HT-29 (cell line): ENCODE data around the gene MTREX. TPM values are rescaled to one million over a fixed set of nuclear protein-coding genes. Genes with fewer than 3 reads are reported as not detected.
"Not testable (repeated sequence)": the region's sequence is repeated elsewhere in the genome, so short reads cannot be mapped to it uniquely, and the experiment has no call there.

Experiments used
- DNase-seq: peaks from one replicate; pipeline ENCODE4 v3.0.0-alpha.2; 2015; ENCODE audit warnings: low spot score
- total RNA-seq: library from RNA; depleted of rRNA; stranded (reverse); fragments of >200 nt; shearing (Covaris generic); gene quantifications from 2 replicates; pipeline ENCODE4 v1.2.3, GENCODE V29; 2014; rRNA removed

MTREX gene
- 23.2 and 24.0 TPM in 2 replicates for total RNA-seq

DNA sequence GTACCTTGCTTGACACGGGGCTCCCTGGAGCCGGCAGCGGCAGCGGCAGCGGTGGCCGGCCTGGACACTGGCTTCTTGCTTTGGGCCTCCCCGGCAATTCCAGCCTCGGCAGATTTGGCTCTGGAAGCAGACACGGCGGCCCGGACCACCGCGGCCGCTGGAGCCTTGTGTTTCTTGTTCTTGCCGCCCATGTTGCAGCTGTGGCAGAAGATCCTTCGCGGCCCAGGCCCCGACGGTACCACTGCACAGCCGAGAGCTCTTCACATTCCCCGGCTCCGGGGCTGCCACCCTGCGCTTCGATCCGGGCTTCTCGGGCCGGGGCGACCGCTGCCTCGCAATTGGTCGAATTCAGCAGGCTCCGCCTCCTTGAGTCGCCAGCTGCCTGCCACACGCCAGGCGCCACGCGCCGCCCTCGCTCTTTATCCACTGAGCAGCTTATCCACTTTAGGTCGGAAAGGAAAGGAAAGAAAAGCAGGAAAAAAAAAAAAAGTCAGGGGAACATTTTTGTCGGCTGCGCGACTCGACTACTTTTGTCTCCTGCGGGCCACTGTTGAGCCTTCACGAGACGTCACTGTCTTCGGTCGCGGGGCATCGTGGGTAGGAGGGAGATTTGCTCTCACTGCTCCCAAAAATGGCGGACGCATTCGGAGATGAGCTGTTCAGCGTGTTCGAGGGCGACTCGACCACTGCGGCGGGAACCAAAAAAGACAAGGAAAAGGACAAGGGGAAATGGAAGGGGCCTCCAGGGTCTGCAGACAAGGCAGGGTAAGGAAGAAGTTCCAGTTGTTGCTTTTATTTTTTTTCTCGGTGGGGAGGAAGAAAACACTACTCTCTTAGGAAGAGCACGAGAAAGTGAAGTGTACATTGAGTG is at the start of gene MTREX, which contains the start of gene DHX29:
Gene MTREX, plus strand, starts transcription at position 607 of the 871 bp plus-strand sequence. Its CDS starts 25 bp downstream, at position 632.
Gene DHX29, minus strand, starts transcription at position 312 of the 871 bp plus-strand sequence. Its CDS starts 121 bp downstream, at position 191.
- DNase-seq = peak; percentile 95

DNA sequence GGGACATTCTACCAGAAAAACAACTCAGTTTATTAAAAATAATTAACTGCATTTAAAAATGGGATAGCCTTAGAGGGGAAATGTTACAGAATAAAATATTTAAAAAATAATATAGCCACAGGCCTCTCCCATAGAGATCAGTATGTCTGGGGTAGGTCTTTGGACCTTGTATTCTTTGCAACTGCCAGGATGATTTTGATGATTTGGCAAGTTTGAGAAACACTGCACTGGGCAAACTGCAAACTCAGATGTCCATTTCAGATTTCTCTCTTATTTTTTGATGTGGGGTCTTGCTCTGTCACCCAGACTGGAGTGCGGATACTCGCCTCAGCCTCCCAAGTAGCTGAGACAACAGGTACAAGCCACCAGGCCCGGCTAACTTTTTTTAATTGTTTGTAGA is 49.5 kb upstream of the MTREX start:
- no peak for DNase-seq

DNA sequence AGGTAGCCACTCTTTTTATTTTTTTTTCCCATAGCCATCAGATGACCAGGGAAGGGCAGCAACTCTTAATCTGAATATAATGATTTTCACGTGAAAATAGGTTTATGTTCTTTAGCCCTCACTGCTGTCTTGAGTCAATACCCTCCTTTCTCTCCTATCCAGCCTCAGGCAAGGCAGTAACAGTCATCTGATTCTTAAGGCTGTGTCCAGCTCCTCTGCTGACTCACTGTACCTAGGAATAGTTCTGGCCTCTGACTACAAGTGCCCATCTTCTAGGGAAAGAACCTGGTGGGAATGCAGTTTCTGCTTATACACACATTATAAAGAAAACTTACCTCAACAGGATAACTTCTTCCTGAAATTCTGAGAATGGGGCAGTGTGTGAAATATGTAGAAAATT is 31.0 kb upstream of the MTREX start:
- no peak for DNase-seq

DNA sequence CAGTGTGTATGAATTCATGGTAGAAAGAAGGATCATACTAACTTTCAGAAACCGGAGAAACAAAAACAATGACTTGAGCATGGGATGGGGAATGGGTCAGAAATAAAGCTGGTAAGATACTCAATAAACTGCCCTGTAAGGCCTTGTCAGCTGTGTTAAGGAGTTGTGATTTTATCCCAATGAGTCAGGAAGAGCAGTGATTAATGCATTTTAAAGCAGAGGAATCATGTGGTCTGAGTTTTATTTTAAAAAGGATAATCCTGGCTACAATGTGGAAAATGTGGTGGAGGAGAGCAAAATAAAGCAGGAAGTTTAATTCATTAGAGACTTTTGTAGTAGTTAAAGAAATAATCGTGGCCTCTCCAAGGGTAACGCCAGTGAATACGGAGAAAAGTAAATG is 29.0 kb upstream of the MTREX start:
- no peak for DNase-seq

DNA sequence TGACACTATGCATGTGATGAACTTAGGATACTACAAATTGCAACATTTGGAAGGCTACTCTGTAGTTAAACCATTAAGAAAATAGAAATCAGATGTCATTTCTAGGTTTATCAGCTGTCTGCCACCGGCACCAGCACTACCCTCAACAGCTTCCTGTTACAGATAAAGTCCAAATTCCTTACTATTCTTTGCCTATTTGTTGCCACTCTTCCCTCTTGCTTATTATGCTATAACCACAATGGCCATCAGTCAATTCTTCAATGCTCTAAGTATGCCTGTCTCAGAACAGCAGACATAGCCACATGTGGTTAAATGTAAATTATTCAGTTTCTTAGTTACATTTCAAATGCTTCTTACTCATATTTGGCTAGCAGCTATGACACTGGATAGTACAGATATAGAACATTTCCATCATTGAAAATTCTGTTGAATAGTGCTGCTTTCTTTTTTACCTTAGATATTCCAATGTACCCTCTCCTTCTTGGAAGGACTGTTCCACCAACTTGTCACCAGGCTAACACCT is 21.3 kb upstream of the MTREX start:
- DNase-seq = no peak

DNA sequence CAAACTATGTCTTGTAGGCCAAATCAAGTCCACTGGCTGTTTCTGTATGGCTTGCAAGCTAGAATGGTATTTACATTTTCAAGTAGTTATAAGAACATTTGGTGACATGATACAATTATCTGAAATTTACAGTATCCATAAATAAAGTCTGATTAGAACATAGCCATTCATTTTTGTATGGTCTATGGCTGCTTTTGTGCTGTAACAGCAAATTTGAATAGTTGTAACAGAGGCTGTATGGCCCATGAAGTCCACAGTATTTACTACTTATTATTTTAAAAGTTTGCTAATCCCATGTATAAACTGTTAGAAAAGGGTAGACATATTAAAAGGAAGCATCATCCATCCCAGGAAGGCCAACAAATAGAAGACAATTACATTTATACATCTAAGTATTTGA is 18.0 kb upstream of the MTREX start:
- no peak for DNase-seq

DNA sequence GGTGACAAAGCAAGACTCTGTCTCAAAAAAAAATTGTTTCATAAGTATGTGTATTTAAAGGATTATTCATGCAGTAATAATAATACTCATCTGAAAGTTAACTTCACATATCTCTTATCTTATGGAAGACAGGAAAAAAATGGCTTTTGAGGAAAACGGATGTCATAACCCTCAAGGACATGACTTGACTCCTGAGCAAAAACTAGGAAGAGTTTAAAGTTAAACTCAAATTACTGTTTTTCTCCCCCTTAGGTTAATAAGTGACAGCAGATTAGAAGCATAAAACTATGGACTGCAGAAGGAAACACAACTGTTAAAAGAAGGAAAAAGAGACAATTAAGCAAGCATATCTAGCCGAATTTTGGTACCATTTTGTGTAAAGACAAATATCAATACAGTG is 16.8 kb upstream of the MTREX start:
- no peak for DNase-seq

DNA sequence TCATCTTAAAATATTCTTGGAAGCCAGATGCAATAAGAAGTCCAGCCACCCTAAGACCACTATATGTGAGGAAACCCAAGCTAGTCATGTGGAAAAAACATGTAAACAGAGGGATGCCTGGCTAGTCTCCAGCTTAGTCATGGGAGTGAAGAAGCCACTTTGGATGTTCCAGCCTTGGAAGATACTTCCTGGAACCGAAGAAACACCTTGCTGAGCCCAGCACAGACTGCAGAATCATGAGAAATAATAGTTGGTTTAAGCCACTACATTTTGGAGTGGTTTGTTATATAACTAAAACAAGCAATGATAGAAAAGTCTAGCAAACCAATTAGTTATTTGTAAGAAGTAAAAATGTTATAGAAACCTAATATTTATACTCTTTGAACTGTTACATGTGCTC is 12.9 kb upstream of the MTREX start:
- no peak for DNase-seq

DNA sequence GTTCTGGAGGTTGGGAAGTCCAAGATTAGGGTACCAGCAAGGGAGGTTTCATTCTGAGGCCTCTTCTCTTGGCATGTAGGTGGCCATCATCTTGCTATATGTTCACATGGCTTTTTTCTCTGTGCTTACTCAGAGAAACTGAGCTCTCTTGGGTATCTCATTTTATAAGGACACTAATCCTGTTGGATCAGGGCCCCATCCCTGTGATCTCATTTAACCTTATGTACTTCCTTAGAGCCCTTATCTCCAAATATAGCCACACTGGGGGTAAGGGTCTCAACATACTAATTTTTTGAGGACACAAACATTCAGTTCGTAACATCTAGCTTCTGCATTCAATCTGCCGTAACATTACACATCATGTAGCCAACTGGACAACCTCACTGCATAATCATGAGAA is 6.9 kb upstream of the MTREX start:
- no peak for DNase-seq

DNA sequence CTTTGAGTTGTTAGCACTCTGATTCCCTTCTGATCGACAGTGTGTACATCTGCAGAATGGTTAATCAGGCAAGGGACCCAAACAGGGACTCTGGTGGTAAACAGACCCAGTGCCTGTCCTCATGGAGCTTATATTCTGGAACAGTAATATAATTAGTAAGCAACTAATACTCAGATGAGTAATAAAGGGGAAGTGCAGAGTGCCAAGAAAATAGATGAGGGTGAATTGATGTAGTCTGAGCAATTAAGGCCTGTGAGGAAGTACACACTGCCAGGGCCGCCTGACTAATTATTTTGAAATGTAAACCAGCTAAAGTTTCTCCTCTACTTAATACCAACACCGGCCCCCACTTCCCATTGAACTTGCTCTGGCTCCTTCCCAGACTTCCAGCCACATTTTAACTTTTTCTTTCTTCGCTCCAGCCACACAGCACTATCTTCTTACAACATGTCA is 4.5 kb upstream of the MTREX start:
- DNase-seq = no peak

DNA sequence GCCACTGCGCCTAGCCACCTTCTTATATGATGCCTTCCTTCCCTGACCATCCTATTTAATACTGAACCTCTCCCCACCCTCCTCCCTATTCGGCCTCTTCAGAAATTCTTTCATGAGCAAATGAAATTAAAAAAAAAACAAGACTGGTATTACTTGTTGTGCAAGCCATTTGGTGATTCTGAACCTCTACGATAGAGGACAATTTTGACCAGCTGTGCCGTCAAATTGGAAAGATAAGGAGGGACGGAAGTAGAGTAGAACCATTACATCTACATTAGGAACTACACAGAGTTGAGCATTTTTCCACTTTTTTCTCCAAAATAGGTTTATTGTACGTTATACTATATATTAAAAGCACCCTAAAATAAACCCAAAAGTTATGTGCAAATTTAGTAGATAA is 3.2 kb upstream of the MTREX start:
- no peak for DNase-seq

DNA sequence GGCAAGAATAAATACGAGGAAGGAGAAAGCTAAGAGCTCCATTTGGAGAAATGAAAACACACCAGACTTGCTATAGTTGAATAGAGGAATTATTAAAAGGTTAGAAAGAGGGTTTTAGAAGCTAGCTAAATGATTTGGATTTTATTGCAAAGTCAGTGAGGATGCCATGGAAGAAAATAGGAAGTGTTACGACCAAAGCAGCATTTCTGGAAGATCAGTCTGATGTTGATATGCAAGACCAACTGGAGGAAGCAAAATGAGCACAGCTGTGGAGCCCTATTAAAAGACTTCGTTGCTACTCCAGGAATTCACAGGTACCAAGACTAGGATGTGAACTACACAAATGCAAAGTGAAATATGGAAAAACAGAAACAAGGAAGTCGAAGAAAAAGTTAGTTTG is 2.4 kb upstream of the MTREX start:
- DNase-seq = no peak

DNA sequence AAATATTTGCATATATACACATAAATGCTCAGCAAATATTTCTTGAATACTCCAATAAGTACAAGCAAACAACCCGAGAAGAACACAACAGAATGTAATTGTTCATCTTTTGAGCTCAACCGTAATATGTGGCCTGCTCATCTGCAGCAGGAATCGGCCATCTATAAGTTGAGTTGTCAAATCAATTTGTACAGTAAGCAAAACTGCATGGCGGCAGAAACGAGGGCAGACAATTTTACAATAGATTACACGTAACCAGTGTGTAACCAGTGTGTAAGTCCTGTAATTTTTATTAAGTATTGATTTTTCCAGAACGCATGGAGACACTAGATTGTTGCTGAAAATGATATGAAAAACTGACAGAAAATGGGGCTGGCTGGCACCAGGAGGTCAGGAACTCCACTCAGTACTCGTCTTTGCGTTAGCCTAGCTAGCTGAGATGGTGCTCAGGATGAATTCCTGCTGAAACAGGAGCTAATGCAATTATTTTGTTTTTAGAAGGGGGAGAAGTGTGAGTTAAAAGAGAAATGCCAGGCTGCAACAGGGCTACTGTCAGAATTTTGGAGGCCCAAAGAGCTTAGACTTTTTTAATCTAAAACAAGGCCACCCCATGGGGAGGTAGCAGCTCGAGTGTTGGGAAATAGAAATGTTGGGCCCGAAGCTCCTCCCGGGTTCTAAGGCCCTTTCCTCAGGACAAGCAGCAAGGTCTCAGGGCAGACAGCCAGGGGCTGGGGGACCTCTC is 977 bp upstream of the MTREX start:
- DNase-seq = no peak

DNA sequence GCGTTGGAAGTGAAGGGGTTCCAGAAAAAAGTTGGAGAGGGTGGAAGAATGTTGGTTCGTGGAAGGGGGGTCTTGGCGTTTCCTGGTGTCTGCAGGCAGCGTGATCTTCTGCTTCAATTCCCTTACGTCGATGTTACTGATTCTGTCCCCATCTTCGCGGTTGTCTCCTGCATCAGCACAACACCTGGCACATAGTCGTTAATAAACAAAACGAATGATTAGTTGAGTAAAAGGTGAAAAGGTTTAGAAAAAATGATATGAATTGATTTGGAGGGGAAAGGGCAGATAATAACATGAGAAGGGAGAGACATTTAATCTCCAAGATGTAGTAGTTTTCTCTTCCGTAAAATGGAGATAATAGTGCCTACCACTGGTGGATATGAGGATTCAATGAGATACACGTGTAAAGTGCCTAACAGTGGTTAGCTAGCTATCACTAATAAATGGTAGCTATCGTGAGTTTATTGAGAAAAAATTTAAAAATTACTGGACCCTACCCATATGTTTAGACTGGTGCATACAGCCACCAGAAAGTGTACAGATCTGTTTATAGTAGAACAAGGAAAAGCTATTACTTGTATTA is 556 bp downstream of the MTREX start:
- peak; percentile 74 for DNase-seq

DNA sequence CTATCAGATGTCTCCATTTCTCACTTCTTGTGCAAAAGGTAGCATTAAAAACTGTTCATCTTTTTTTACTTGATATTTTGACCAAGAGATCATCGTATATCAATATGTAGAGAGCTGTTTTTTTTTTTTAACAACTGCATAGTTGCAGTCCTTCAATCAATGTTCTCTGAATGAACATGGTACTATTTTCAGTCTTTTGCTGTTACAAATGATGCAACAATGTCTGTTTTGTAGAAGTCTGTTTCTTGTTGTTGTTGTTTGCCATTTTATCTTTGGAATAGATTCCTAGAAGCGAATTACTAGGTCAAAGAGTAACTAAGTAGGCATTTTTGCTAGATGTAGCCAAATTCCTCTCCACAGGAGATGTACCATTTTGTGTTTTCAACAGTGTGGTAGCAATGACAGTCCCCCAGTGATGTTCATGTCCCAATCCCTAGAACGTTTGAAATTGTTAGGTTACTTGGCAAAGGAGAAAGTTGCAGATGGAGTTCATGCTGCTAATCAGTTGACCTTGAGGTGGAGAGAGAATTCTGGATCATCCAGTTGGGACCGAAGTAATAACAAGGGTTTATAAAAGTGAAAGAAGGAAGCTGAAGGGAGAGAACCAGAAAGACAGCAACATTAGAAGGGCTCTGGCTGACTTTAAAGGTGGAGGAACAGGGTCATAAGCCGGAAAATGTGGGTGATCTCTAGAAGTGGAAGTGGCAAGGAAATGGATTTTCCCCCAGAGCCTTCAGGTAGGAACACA is 6.3 kb downstream of the MTREX start:
- DNase-seq = no peak

DNA sequence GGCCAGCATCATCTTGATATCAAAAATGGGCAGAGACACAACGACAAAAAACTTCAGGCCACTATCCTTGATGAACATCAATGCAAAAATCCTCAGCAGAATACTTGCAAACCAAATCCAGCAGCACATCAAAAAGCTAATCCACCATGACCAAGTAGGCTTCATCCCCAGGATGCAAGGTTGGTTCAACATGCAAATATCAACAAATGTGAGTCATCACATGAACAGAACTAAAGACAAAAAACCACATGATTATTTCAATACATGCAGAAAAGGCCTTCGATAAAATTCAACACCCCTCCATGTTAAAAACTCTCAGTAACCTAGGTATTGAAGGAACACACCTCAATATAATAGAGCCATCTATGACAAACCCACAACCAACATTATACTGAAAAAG is 8.5 kb downstream of the MTREX start:
- DNase-seq = no peak

DNA sequence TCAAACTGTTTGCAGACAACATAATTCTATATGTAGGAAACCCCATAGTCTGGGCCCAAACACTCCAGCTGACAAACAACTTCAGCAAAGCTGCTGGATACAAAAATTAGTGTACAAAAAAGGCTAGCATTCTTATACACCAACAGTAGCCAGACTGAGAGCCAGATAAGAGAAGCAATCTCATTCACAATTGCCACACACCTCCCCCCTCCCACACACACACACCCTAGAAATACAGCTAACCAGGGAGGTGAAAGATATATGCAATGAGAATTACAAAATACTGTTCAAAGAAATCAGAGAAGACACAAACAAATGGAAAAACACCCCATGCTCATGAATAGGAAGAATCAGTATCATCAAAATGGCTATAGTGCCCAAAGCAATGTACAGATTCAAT is 9.0 kb downstream of the MTREX start:
- DNase-seq = no peak

DNA sequence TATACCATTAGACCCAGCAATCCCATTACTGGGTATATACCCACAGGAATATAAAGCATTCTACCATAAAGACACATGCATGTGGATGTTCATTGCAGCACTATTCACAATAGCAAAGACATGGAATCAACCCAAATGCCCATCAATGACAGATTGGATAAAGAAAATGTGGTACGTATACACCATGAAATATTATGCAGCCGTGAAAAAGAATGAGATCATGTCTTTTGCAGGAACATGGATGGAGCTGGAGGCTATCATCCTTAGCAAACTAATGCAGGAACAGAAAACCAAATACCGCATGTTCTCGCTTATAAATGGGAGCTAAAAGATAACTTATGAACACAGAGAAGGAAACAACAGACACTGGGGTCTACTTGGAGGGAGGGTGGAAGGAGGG is 10.4 kb downstream of the MTREX start:
- DNase-seq = not testable (repeated sequence)

DNA sequence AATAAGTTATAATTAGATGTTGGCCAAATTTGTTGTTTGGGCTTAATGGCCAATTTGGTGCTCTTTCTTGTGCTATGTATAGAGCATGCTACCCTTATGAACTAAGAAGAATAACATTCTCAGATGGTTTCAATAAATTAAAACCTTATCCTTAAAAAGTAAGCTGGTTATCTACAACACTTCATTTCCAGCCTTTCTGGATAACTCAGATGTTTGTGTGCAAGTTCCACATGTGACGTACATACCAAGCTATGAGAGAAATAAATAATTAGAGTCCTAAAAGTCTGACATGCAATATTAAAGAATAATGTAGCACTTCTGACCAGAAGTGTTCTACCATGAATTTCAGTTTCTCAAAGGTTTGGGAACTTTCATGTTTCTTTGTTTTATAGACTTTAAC is 11.7 kb downstream of the MTREX start:
- DNase-seq = no peak

DNA sequence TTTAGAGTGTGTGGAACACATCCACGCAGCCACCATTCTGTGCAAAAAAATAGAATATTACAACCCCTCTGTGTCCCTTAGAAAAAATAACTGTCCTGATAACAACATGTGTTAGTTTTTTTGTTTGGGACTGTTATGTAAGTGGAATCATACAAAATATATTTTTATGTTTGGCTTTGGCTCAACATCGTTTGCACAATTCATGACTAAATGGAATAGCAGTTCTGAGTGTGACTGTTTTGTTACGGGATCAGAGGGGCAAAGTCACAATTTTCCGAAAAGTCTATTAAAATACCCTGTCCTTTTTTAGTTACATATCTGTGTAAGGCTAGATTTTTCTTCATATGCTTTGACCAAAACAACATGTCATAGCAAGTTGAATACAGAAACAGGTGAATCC is 12.8 kb downstream of the MTREX start:
- DNase-seq = no peak

DNA sequence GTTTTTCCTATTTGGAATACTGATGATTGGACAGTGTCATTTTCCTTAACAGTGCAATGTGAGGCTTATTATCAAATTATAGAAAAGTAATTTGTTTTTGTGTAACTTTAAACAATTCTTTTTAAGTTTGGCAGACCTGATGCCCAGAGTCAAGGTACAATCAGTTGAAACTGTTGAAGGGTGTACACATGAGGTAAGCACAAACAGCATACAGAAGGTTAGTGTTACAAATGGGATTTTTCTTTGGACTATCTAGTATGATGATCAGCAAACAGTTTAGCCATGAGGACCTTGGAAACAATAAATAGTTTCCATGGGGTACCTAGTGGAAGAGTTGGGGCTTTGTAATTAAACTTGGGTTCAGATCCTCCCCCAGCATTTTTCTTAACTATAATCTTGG is 16.2 kb downstream of the MTREX start:
- DNase-seq = no peak
